ENCODE measurements around the gene VPS37B.
A peak's percentile ranks its signal among the peaks of the same experiment; 100 is the strongest.

Gene VPS37B

GRCh38 chr12:122865268-122866231, 30.4 kb downstream of the VPS37B start:
- DNase-seq, result no peak

GRCh38 chr12:122864894-122865253, 31.1 kb downstream of the VPS37B start:
- DNase-seq, result no peak

GRCh38 chr12:122862872-122863701, 32.8 kb downstream of the VPS37B start:
- DNase-seq, result no peak

GRCh38 chr12:122862110-122862634, 33.8 kb downstream of the VPS37B start:
- DNase-seq, result no peak

GRCh38 chr12:122861587-122861970, 34.3 kb downstream of the VPS37B start:
- DNase-seq, result no peak

- DNase-seq, result no peak
Measured at GRCh38 chr12:122860854-122861586, 34.9 kb downstream of the VPS37B start.

GRCh38 chr12:122860040-122860853, 35.7 kb downstream of the VPS37B start:
- DNase-seq, result peak; percentile 57 to 79 (median 76)

- no peak for DNase-seq
Measured at GRCh38 chr12:122859303-122860039, 36.5 kb downstream of the VPS37B start.

- no peak for DNase-seq
Measured at GRCh38 chr12:122858591-122859302, 37.2 kb downstream of the VPS37B start.

- DNase-seq, result no peak
Measured at GRCh38 chr12:122858171-122858570, 37.8 kb downstream of the VPS37B start.

- DNase-seq, result no peak
Measured at GRCh38 chr12:122856999-122857671, 38.8 kb downstream of the VPS37B start.

GRCh38 chr12:122855928-122856831, 39.7 kb downstream of the VPS37B start:
- no peak for DNase-seq

GRCh38 chr12:122855071-122855829, 40.7 kb downstream of the VPS37B start:
- no peak for DNase-seq

GRCh38 chr12:122854554-122854953, 41.4 kb downstream of the VPS37B start:
- DNase-seq, result no peak

GRCh38 chr12:122853582-122854245, 42.2 kb downstream of the VPS37B start:
- no peak for DNase-seq

GRCh38 chr12:122852336-122853275, 43.3 kb downstream of the VPS37B start:
- no peak for DNase-seq
